HT1080 (cell line): Measurements from ENCODE around the gene ITGB2. TPM values are rescaled to one million over a fixed set of nuclear protein-coding genes. Genes with fewer than 3 reads are reported as not detected.
A peak's percentile ranks its signal among the peaks of the same experiment; 100 is the strongest.

ENCODE experiments used
- DNase-seq: peaks from one replicate; pipeline ENCODE4 v3.0.0-alpha.2; 2015; ENCODE audit warnings: low read depth
- total RNA-seq: library from RNA; depleted of rRNA; stranded (reverse); fragments of >200 nt; shearing (Covaris generic); gene quantifications from 2 replicates; pipeline ENCODE4 v1.2.3, GENCODE V29; 2014

The ITGB2 gene
- total RNA-seq, 1 experiment from 2014 or later = 1.8 TPM

- peak; percentile 46 for DNase-seq
Measured at GRCh38 chr21:44911384-44912157, 9.1 kb downstream of the ITGB2 start.

GRCh38 chr21:44911068-44911383, 9.7 kb downstream of the ITGB2 start:
- DNase-seq = no peak

GRCh38 chr21:44910229-44911067, 10.3 kb downstream of the ITGB2 start:
- DNase-seq = no peak

DNA sequence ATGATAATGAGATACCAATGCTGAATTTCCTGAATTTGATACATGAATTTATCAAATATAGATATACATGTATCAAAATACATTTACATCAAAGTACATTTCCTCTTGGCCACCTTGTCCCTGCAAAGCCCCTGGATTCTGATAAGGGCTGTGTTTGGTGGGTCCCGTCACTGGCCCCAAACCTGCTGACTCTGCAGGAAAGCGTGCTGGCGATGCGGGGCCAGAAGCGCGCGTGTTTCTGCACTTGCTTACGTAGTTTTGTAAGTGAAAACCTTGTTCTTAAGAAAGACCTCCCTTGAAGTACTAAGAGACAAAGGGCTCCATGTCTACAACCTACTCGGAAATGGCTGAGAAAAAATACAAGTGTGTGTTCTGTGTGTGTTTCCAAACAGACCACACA, 11.0 kb downstream of the ITGB2 start:
- no peak for DNase-seq

DNA sequence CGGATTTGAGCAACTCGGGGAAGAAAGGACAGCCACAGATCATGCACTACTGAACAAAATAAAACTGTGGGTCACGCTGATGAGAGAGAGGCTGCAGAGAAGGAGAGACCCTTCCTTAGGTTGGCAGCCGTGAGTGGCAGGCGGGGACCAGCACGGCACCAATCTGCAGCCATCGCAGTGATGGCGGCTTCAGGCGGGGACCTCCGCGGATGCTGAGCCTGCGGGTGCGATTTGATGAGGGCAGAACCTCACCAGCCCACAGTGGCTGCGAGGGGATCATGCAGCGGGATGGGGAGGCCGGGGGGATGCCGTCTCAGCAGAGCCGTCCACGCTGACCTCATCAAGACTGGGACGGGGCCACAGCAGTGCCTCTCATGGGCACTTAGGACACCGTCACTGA, 11.8 kb downstream of the ITGB2 start:
- DNase-seq = no peak

- DNase-seq = no peak
Measured at GRCh38 chr21:44907966-44908895, 12.5 kb downstream of the ITGB2 start.

GRCh38 chr21:44907225-44907965, 13.3 kb downstream of the ITGB2 start:
- no peak for DNase-seq

- DNase-seq = no peak
Measured at GRCh38 chr21:44905728-44906090, 15.0 kb downstream of the ITGB2 start.

DNA sequence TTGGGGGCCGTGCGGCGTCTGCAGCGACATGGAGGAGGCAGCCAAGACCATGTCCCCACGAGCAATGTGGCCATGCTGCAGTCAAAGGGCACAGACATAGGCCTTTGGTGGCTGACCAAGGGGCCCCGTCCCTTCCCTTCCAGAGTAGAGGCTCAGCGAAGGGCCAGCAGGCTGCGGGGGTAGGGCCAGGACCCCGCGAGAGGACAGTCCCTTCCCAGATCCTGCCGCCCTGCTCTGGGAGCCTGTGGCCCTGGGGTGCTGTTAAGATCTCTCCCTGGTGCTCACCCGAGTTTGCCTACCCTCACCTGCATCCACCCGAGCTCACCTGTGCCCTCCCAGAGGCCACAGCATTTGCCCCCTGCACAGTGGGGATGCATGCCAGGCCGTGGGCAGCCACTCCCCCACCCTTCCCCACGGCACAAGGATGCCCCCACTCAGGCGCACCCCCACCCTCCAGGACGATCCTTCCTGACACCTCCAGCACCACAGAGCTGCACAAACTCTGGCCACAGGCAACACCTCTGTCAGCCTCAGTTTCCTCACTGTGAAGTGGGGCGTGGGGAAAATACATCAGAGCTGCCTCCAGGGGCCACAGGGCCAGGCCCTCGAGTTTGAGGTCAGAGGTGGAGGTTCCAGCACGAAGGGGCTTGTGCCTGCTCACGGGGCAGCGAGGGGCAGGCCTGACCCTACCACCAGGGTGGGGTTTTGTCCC, 15.5 kb downstream of the ITGB2 start:
- no peak for DNase-seq

DNA sequence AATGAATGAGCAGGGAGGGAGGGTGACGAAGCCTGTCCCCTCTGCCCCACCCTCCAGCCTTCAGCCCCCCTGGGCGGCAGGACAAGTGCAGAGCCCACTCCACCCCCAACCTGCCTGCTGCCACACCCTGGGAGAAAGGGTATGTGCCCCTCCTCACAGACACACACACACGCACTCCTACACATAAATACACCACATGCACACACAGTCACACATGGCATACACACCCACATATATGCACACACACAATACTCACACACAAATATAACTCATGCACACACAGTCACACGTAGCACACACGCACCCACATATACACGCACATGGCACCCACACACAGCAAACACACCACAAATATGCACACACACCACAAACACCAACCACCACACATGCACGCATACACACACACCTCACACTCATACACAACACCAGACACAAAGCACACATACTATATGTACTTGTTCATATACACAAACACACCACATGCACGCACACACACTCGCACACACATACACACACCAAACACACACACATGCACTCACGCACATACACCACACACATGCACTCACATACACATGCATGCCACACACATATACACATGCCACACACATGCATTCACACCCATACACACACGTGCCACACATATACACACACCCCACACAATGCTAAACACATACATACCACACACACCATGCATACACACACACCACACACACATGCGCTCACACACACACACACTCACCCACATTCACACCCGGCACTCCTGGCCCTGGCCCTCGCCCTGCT, 16.4 kb downstream of the ITGB2 start:
- no peak for DNase-seq

DNA sequence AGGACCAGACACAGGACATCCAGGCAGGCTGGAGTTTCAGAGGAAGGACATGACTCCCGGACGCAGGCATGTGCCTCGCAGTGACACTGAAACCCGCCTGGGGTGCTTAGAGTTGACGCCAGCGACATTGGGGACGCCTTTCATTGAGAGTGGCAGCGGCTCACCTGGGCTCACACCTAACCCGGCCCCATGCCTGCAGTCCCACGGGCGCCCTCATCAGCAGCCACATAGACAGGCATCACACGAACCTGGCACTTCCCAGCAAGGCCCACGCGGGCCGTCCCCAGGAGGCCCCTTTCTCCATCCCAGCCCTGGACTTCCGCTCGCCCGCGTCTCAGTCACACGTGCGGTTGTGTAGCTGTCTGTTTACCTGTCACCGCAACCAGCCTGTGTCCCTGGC, 17.0 kb downstream of the ITGB2 start:
- DNase-seq = no peak

GRCh38 chr21:44903050-44903685, 17.5 kb downstream of the ITGB2 start:
- DNase-seq = no peak

- DNase-seq = no peak
Measured at GRCh38 chr21:44902268-44903049, 18.2 kb downstream of the ITGB2 start.

GRCh38 chr21:44901391-44902074, 19.2 kb downstream of the ITGB2 start:
- DNase-seq = no peak

- DNase-seq = no peak
Measured at GRCh38 chr21:44900559-44901251, 20.0 kb downstream of the ITGB2 start.

DNA sequence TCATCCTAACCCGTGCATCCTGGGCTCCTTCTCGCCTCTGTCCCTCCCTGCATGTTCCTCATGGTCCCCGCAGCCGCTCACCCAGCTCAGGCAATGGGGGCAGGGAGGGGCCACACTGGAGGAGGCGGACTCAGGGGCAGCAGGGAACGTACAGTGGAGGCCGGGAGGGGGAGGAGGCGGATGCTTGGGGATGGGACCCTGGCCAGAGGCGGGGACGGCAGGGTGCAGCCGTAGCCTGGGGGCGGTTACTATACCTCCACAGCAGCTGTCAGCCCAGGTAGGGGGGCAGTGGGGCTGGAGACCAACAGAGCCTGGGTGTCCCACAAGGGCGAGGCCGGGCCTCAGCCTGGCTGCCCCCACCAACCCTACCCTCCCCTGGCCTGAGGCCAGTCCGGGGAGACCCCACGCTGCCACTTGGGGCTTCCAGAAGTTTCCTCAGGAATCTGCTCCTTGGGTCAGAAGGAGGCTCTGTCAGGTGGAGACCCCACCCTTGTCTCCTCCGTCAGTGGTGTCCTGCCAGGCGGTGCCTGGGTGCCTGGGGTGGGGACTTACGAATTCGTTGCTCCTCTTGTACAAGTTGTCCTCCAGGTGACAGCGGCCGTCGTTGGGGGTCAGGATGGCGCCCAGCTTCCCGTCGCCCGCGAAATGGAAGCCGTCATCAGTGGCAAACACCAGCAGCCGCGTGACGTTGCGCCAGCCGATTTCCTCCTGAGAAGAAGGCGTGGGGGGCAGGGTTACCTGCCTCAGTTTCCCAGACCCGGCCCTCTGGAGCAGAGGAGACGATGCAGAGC, 20.7 kb downstream of the ITGB2 start:
- no peak for DNase-seq
